PFSK-1 (cell line): ENCODE results near the gene ZDHHC20.

Experiments used
- POLR2AphosphoS5 ChIP-seq: IDR thresholded peaks from 2 replicates; pipeline ENCODE4 v1.6.1; 2012; ENCODE audit warnings: low read depth, mild to moderate bottlenecking, control low read depth, low read length, moderate library complexity
- TAF1 ChIP-seq: IDR thresholded peaks from 2 replicates; pipeline ENCODE4 v1.6.1; 2012; ENCODE audit warnings: low read length, control low read depth, borderline replicate concordance; ENCODE audit not compliant: insufficient read depth

DNA sequence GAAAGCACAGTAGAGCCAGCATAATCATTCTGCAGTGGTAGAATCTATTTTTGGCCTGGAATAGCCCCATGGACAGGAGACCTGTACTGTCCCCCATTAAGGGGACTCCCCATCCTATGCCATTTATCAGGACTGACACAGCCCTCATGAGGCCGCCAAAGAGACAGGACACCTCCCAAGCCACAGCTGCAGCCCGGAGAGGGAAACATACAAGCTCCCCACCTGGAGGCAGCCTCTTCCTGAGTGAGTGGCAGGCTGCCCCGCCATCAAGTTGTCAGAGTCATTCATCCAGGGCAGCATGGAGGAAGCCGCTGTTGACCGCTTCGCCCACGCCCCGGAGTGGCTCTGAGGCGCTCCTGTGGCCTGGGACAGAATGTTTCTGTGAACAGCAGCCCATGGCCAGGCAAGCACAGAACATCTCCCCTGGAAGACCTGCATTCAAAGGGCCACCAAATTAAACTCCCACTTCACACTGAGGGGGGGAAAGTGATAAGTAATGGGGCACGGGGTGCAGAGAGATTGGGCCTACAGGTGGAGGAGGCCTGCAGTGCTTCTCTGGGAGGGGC is 111.3 kb downstream of the ZDHHC20 start:
- TF ChIP-seq TAF1 (no peak), POLR2AphosphoS5 (no peak)
